ENCODE measurements around the gene AXIN2.

The AXIN2 gene

GRCh38 chr17:65558683-65559460 is 2.6 kb downstream of the AXIN2 start:
- peaks cover 44% of the 10 kb centered on the region for H3K27me3 ChIP-seq (ENCODE audit: insufficient read depth, poor library complexity, severe bottlenecking)
- DNase-seq (ENCODE audit: low read depth in 1 of 2, low spot score in 1 of 2): no peak

GRCh38 chr17:65558311-65558682 is 3.2 kb downstream of the AXIN2 start:
- Histone ChIP-seq H3K27ac (replicated peaks) (no peak overlapping the region), H3K4me3 (replicated peaks; ENCODE audit: insufficient read depth, low read length) (no peak overlapping the region), H3K27me3 (ENCODE audit: insufficient read depth, poor library complexity, severe bottlenecking) (peaks cover 46% of the 10 kb centered on the region)
- DNase-seq (ENCODE audit: low read depth in 1 of 2, low spot score in 1 of 2): no peak
- TF ChIP-seq POLR2AphosphoS5 (IDR thresholded peaks at IDR 0.05; ENCODE audit: low read depth) (no peak), SPI1 (IDR thresholded peaks at IDR 0.05; ENCODE audit: borderline replicate concordance, low read depth) (no peak), CTCF (IDR thresholded peaks at IDR 0.05; ENCODE audit: insufficient read depth, low read length) (no peak), GABPA (IDR thresholded peaks at IDR 0.05; ENCODE audit: low read depth) (no peak), REST (IDR thresholded peaks at IDR 0.05; ENCODE audit: insufficient replicate concordance, low read depth) (no peak)

More at GRCh38 chr17:65558683-65559460, 2.6 kb downstream of the AXIN2 start:
- no peak overlapping the region for H3K4me3 ChIP-seq (replicated peaks; ENCODE audit: insufficient read depth, low read length)
- H3K27ac ChIP-seq (replicated peaks): no peak overlapping the region
- TF ChIP-seq GABPA (IDR thresholded peaks at IDR 0.05; ENCODE audit: low read depth) (no peak), POLR2AphosphoS5 (IDR thresholded peaks at IDR 0.05; ENCODE audit: low read depth) (no peak), SPI1 (IDR thresholded peaks at IDR 0.05; ENCODE audit: borderline replicate concordance, low read depth) (no peak), CTCF (IDR thresholded peaks at IDR 0.05; ENCODE audit: insufficient read depth, low read length) (no peak), REST (IDR thresholded peaks at IDR 0.05; ENCODE audit: insufficient replicate concordance, low read depth) (no peak)

GRCh38 chr17:65557349-65558310 is 3.8 kb downstream of the AXIN2 start:
- no peak for DNase-seq (ENCODE audit: low read depth in 1 of 2, low spot score in 1 of 2)
- Histone ChIP-seq H3K27me3 (ENCODE audit: insufficient read depth, poor library complexity, severe bottlenecking) (peaks cover 46% of the 10 kb centered on the region), H3K27ac (replicated peaks) (no peak overlapping the region), H3K4me3 (replicated peaks; ENCODE audit: insufficient read depth, low read length) (no peak overlapping the region)
- TF ChIP-seq SPI1 (IDR thresholded peaks at IDR 0.05; ENCODE audit: borderline replicate concordance, low read depth) (no peak), GABPA (IDR thresholded peaks at IDR 0.05; ENCODE audit: low read depth) (no peak), CTCF (IDR thresholded peaks at IDR 0.05; ENCODE audit: insufficient read depth, low read length) (no peak), REST (IDR thresholded peaks at IDR 0.05; ENCODE audit: insufficient replicate concordance, low read depth) (no peak), POLR2AphosphoS5 (IDR thresholded peaks at IDR 0.05; ENCODE audit: low read depth) (no peak)
